Small intestine (tissue), 7 donors: ENCODE measurements around the gene CFAP161. TPM values are rescaled to one million over a fixed set of nuclear protein-coding genes. Genes with fewer than 3 reads are reported as not detected.
"Not testable (repeated sequence)": the region's sequence is repeated elsewhere in the genome, so short reads cannot be mapped to it uniquely, and the experiment has no call there.

Source experiments
- DNase-seq, 2 donors: peaks; one replicate each; pipeline versions ENCODE4 v3.0.0 to v3.0.0-alpha.2; 2013
- FAIRE-seq: peaks from 2 replicates; lab custom pipeline; 2012; peaks lifted over from hg19 to GRCh38; lab: Jason Lieb, UNC
- H3K27ac ChIP-seq, 3 donors: one replicate each; pipeline ENCODE4 v1.5.1; 2013; ENCODE audit warnings: low read length in 2 of 3, mild to moderate bottlenecking in 2 of 3, control low read depth in 1 of 3, inconsistent platforms in 1 of 3, low read depth in 1 of 3, moderate library complexity in 1 of 3
- H3K27me3 ChIP-seq, 3 donors: one replicate each; pipeline ENCODE4 v1.6.1; 2013; ENCODE audit warnings: low read length in 3 of 3, inconsistent platforms in 1 of 3; ENCODE audit not compliant: control insufficient read depth in 3 of 3, insufficient read depth in 3 of 3
- H3K36me3 ChIP-seq, 3 donors: one replicate each; pipeline ENCODE4 v1.6.1; 2013; ENCODE audit warnings: low read length in 3 of 3, inconsistent platforms in 1 of 3, low read depth in 1 of 3, mild to moderate bottlenecking in 1 of 3, moderate library complexity in 1 of 3; ENCODE audit not compliant: control insufficient read depth in 3 of 3, insufficient read depth in 2 of 3
- H3K4me1 ChIP-seq, 3 donors: one replicate each; pipeline ENCODE4 v1.6.1; 2013; ENCODE audit warnings: low read length in 2 of 3, inconsistent platforms in 1 of 3, low read depth in 1 of 3, mild to moderate bottlenecking in 1 of 3, moderate library complexity in 1 of 3; ENCODE audit not compliant: control insufficient read depth in 3 of 3, insufficient read depth in 2 of 3
- H3K4me3 ChIP-seq, 3 donors: one replicate each; pipeline ENCODE4 v1.5.1; 2013; ENCODE audit warnings: low read length in 3 of 3, control low read depth in 1 of 3, inconsistent platforms in 1 of 3, low read depth in 1 of 3, mild to moderate bottlenecking in 1 of 3, moderate library complexity in 1 of 3
- H3K9me3 ChIP-seq, 2 donors: one replicate each; pipeline ENCODE4 v1.6.1; 2013; ENCODE audit warnings: low read depth in 1 of 2, low read length in 1 of 2; ENCODE audit not compliant: control insufficient read depth in 2 of 2, insufficient read depth in 1 of 2
- WGBS, 3 donors: extraction: QIAGEN DNeasy Blood & Tissue Kit; methylation state at CpG; one replicate each; pipeline ENCODE4 v1.1.7; 2013; 5-methylcytosine and 5-hydroxymethylcytosine counted together
- polyA plus RNA-seq, 4 donors: library from polyadenylated mRNA; stranded (reverse) in 3 of 4; unstranded in 1 of 4; fragments of 200-250 nt in 3 of 4; fragments of 120-200 nt in 1 of 4; gene quantifications; one replicate each; pipeline versions ENCODE4 v1.2.1 to v1.2.3, GENCODE V29; 2013
- donor health status: healthy with polysubstance abuse.
- donor health status: control.
- donor health status: control.
- donor health status: Bipolar disorder and iron deficiency.
- donor health status: healthy.

Gene CFAP161
- polyA plus RNA-seq, 4 donors, result 0.15 to 0.31 TPM; not detected in 2

- no peaks in the 10 kb centered on the region for H3K27me3 ChIP-seq
- no peak overlapping the region for H3K4me3 ChIP-seq
- FAIRE-seq (no peak), DNase-seq (no peak)
- no peaks in the 10 kb centered on the region for H3K4me1 ChIP-seq
- no peaks in the 10 kb centered on the region for H3K36me3 ChIP-seq
- no peaks in the 10 kb centered on the region for H3K9me3 ChIP-seq
- no peak overlapping the region for H3K27ac ChIP-seq
- 65 to 72% (median 65%) methylated on average over 5 of the region's 5 CpGs for WGBS, 3 donors
Observed at GRCh38 chr15:81157195-81157938, 23.3 kb downstream of the CFAP161 start.

GRCh38 chr15:81157939-81158223, 23.8 kb downstream of the CFAP161 start:
- DNase-seq (no peak), FAIRE-seq (no peak)
- Histone ChIP-seq H3K9me3 (no peaks in the 10 kb centered on the region), H3K27ac (no peak overlapping the region), H3K27me3 (no peaks in the 10 kb centered on the region), H3K36me3 (no peaks in the 10 kb centered on the region), H3K4me3 (no peak overlapping the region), H3K4me1 (no peaks in the 10 kb centered on the region)
- 88 to 90% (median 89%) methylated on average over 2 of the region's 2 CpGs for WGBS, 3 donors

- FAIRE-seq, H3K27me3 ChIP-seq, H3K9me3 ChIP-seq, H3K4me3 ChIP-seq, H3K36me3 ChIP-seq, H3K4me1 ChIP-seq, H3K27ac ChIP-seq, DNase-seq: not testable (repeated sequence)
- WGBS, 3 donors, result 80 to 93% (median 88%) methylated on average over 7 to 37 of the region's 37 CpGs
Observed at GRCh38 chr15:81158561-81158960, 24.5 kb downstream of the CFAP161 start.

- FAIRE-seq (no peak), DNase-seq (peak in 1 of 2 donors; percentile 23)
- H3K4me3 ChIP-seq, result no peak overlapping the region
- no peaks in the 10 kb centered on the region for H3K36me3 ChIP-seq
- whole genome bisulfite sequencing, 3 donors, result 57 to 64% (median 63%) methylated on average over 11 of the region's 11 CpGs
- H3K27ac ChIP-seq, result no peak overlapping the region
- H3K9me3 ChIP-seq, result no peaks in the 10 kb centered on the region
- H3K27me3 ChIP-seq, result no peaks in the 10 kb centered on the region
- H3K4me1 ChIP-seq, result no peaks in the 10 kb centered on the region
Observed at GRCh38 chr15:81160312-81161159, 26.5 kb downstream of the CFAP161 start.

- Histone ChIP-seq H3K27ac (no peak overlapping the region), H3K36me3 (no peaks in the 10 kb centered on the region), H3K9me3 (no peaks in the 10 kb centered on the region), H3K4me3 (no peak overlapping the region), H3K4me1 (no peaks in the 10 kb centered on the region), H3K27me3 (no peaks in the 10 kb centered on the region)
- DNase-seq (no peak), FAIRE-seq (no peak)
- 32 to 42% (median 40%) methylated on average over 4 of the region's 4 CpGs for WGBS, 3 donors
Observed at GRCh38 chr15:81161160-81161673, 27.1 kb downstream of the CFAP161 start.

GRCh38 chr15:81161851-81162250, 27.8 kb downstream of the CFAP161 start:
- H3K27ac ChIP-seq, result no peak overlapping the region
- no peaks in the 10 kb centered on the region for H3K4me1 ChIP-seq
- H3K27me3 ChIP-seq, result no peaks in the 10 kb centered on the region
- FAIRE-seq, result no peak
- H3K9me3 ChIP-seq, result no peaks in the 10 kb centered on the region
- no peak for DNase-seq
- no peaks in the 10 kb centered on the region for H3K36me3 ChIP-seq
- no peak overlapping the region for H3K4me3 ChIP-seq
- WGBS, 3 donors, result 65 to 85% (median 69%) methylated on average over 7 of the region's 7 CpGs

- H3K27ac ChIP-seq, result no peak overlapping the region
- FAIRE-seq (no peak), DNase-seq (no peak)
- H3K9me3 ChIP-seq, result no peaks in the 10 kb centered on the region
- no peaks in the 10 kb centered on the region for H3K4me1 ChIP-seq
- H3K4me3 ChIP-seq, result no peak overlapping the region
- WGBS, 3 donors, result 54 to 69% (median 63%) methylated on average over 3 of the region's 3 CpGs
- H3K36me3 ChIP-seq, result no peaks in the 10 kb centered on the region
- no peaks in the 10 kb centered on the region for H3K27me3 ChIP-seq
Observed at GRCh38 chr15:81163961-81164800, 30.1 kb downstream of the CFAP161 start.

GRCh38 chr15:81165535-81165934, 31.5 kb downstream of the CFAP161 start:
- no peaks in the 10 kb centered on the region for H3K27me3 ChIP-seq
- no peak for DNase-seq
- FAIRE-seq, result no peak
- no peaks in the 10 kb centered on the region for H3K4me1 ChIP-seq
- no peak overlapping the region for H3K4me3 ChIP-seq
- H3K27ac ChIP-seq, result no peak overlapping the region
- no peaks in the 10 kb centered on the region for H3K9me3 ChIP-seq
- WGBS, 3 donors, result 79 to 88% (median 83%) methylated on average over 3 of the region's 3 CpGs
- no peaks in the 10 kb centered on the region for H3K36me3 ChIP-seq
